Adrenal gland (tissue), 12 donors: ENCODE data around the gene PPP5C. TPM values are rescaled to one million over a fixed set of nuclear protein-coding genes. Genes with fewer than 3 reads are reported as not detected.

Experiments used
- DNase-seq, 7 donors: peaks; one replicate each; pipeline ENCODE4 v3.0.0-alpha.2; 2019 to 2020
- H3K27ac ChIP-seq, 5 donors: fragments of 200-600 bp; sonication (generic) in 4 of 5; 1 replicate in 3 of 5; 2 replicates in 2 of 5; pipeline versions ENCODE4 v1.5.1 to v1.8.0; 2016 to 2020; ENCODE audit warnings: mild to moderate bottlenecking in 1 of 5
- H3K27me3 ChIP-seq: fragments of 200-600 bp; 2 replicates; pipeline ENCODE4 v1.8.0; 2021
- H3K36me3 ChIP-seq, 2 donors: fragments of 200-600 bp; replicated peaks in 1 of 2; 1 replicate in 1 of 2; 2 replicates in 1 of 2; pipeline versions ENCODE4 v1.5.1 to v1.8.0; 2018 to 2022
- H3K4me1 ChIP-seq, 2 donors: fragments of 200-600 bp; replicated peaks in 1 of 2; 1 replicate in 1 of 2; 2 replicates in 1 of 2; pipeline versions ENCODE4 v1.5.1 to v1.8.0; 2018 to 2021
- H3K4me3 ChIP-seq, 4 donors: fragments of 200-600 bp; sonication (generic) in 3 of 4; one replicate each; pipeline ENCODE4 v1.5.1; 2016 to 2018
- H3K9me3 ChIP-seq, 3 donors: fragments of 200-600 bp; sonication (generic) in 1 of 3; replicated peaks in 1 of 3; 1 replicate in 2 of 3; 2 replicates in 1 of 3; pipeline versions ENCODE4 v1.5.1 to v1.8.0; 2016 to 2021
- CTCF ChIP-seq, 6 experiments: fragments of 450-650 bp in 4 of 6; fragments of 200-600 bp in 2 of 6; sonication (generic) in 1 of 6; IDR thresholded peaks; 1 replicate in 5 of 6; 2 replicates in 1 of 6; pipeline versions ENCODE4 v1.5.1 to v1.8.0; 2016 to 2021; ENCODE audit warnings: antibody characterized with exemption in 6 of 6, mild to moderate bottlenecking in 2 of 6, moderate library complexity in 1 of 6
- POLR2A ChIP-seq, 2 donors: fragments of 450-650 bp; IDR thresholded peaks; one replicate each; pipeline ENCODE4 v1.6.1; 2017; ENCODE audit warnings: antibody characterized with exemption in 2 of 2, mild to moderate bottlenecking in 2 of 2, moderate library complexity in 1 of 2
- WGBS, 4 donors: extraction: QIAGEN DNeasy Blood & Tissue Kit in 2 of 4; methylation state at CpG; one replicate each; pipeline versions ENCODE4 v1.1.5 to v1.1.7; 2013 to 2017; 5-methylcytosine and 5-hydroxymethylcytosine counted together
- intact Hi-C, 2 donors: fragments of 100-400 bp; cut with DNase I; formaldehyde crosslinking; loops; one replicate each; pipeline versions ENCODE4 v1.14.1 to v1.15.0; 2022 to 2023
- polyA plus RNA-seq, 3 donors: library from polyadenylated mRNA; stranded (reverse); fragments of 200-250 nt in 2 of 3; fragments of 350-450 nt in 1 of 3; fragmentation: Illumina TruSeq in 1 of 3; extraction: RNeasy Lipid Tissue Mini Kit (QIAGEN cat#74804) in 1 of 3; gene quantifications; one replicate each; pipeline ENCODE4 v1.2.3, GENCODE V29; 2013 to 2014
- total RNA-seq, 9 donors: library from RNA; depleted of rRNA in 4 of 9; stranded (reverse); fragments of >200 nt in 4 of 9; fragments of 120-200 nt in 1 of 9; fragmentation: NEBNext Ultra II Directional in 1 of 9; extraction: Animal tissue kit (Norgen Biotek cat#: 25700) in 1 of 9; gene quantifications; one replicate each; pipeline versions ENCODE4 v1.1.0 to v1.2.4, GENCODE V29; 2013 to 2023
- donor health status: healthy with polysubstance abuse.
- donor health status: Bipolar disorder and iron deficiency.
- donor health status: DM: yes; HTN: yes; CAD: no.
- donor health status: DM: no; HTN: no; CAD: no.
- donor health status: DM: no; HTN: no; CAD: no.
- donor health status: DM: yes; HTN: yes; CAD: no.

The PPP5C gene
- total and polyA plus RNA-seq, 12 donors = 42.3 to 135 (median 75.1) TPM

GRCh38 chr19:46411088-46411924, 64.4 kb downstream of the PPP5C start:
- intact Hi-C loops = no loop called here
- peak overlapping the region in 3 of 5 donors; percentile 56 to 83 (median 73) for H3K27ac ChIP-seq
- peaks cover 33 to 44% of the 10 kb centered on the region in 2 donors for H3K4me1 ChIP-seq
- 37 to 61% (median 51%) methylated on average over 8 to 13 of the region's 13 CpGs for WGBS, 4 donors
- no peaks in the 10 kb centered on the region for H3K27me3 ChIP-seq
- no peaks in the 10 kb centered on the region for H3K9me3 ChIP-seq
- DNase-seq = no peak
- no peak for TF ChIP-seq POLR2A (IDR thresholded peaks at IDR 0.05)
- TF ChIP-seq CTCF (IDR thresholded peaks at IDR 0.05) = no peak
- peak overlapping the region in 2 of 4 donors; percentile 26 to 69 for H3K4me3 ChIP-seq
- H3K36me3 ChIP-seq = no peaks in the 10 kb centered on the region

DNA sequence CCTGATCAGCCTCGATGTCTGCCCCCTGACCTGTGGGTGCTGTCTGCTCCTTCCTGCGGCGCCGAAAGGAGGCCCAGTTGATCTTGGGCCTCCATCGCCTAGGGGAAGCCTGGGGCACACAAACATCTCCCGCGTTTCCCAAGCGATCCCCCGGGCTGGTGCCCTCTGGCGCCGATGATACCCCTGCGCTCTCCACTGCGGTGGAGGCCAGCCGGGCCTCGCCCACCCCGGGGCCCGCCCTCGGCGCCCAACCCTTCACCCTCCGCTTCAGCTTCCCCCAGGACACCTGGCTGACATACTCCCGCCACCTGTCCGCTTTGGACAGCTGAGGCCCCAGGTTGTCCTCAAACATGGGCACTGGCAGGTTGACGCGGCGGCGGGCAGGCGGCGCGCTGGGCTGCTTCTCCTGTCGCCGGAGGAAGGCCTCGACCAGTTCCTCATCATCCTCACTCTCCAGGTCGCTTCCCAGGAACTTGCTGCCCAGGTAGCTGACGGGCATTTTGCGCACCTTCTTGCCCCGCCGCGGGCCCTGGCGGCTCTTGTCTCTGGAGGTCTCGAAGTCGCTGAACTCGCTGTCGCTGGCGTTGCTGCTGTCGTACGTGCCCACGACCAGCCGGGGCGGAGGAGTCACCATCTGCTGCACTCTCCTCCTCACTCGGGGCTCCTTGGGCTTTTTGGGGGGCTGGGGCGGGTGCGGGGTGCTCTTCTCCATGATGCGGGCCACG, 65.2 kb downstream of the PPP5C start:
- DNase-seq = no peak
- Histone ChIP-seq H3K4me3 (peak overlapping the region in 3 of 4 donors; percentile 11 to 69 (median 26)), H3K27me3 (no peaks in the 10 kb centered on the region), H3K36me3 (no peaks in the 10 kb centered on the region), H3K27ac (peak overlapping the region in 3 of 5 donors; percentile 56 to 83 (median 73)), H3K9me3 (no peaks in the 10 kb centered on the region), H3K4me1 (peaks cover 35 to 47% of the 10 kb centered on the region in 2 donors)
- WGBS, 4 donors = 24 to 55% (median 38%) methylated on average over 14 to 54 of the region's 54 CpGs
- TF ChIP-seq POLR2A (IDR thresholded peaks at IDR 0.05) (no peak), CTCF (IDR thresholded peaks at IDR 0.05) (no peak)
- intact Hi-C loops = no loop called here

DNA sequence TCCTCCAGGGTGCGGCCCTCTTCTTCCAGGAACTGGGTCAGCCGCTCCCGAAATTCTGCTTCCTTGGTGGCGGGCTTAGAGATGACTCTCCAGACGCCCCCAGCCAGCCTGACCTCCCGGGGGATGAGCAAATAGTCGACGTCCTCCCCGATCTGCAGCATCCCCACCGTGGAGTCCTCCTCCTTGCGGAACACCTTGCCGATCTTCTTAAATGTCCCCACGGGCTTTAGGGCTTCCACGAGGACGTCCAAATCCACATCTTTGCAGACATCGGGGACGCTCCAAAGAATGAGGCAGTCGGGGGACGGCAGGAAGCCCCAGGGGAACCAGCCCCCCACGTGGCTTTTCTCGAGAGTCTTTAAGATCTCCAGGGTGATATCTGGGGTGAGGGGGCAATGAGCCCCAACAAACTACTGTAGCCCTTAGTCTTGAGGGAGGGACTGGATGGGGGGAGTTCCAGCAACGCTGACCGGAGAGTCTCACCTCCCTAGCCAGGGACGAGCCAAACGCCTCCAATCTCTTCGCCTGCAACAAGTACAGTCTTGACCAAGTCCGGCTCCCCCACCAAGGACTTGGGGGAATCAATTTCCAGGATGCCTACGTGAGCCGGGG, 65.9 kb downstream of the PPP5C start:
- H3K9me3 ChIP-seq = no peaks in the 10 kb centered on the region
- peaks cover 35 to 44% of the 10 kb centered on the region in 2 donors for H3K4me1 ChIP-seq
- WGBS, 4 donors = 9 to 14% (median 11%) methylated on average over 11 to 29 of the region's 29 CpGs
- H3K27ac ChIP-seq = peak overlapping the region; percentile 29 to 83 (median 70)
- H3K36me3 ChIP-seq = no peaks in the 10 kb centered on the region
- peak in 1 of 7 donors; percentile 21 for DNase-seq
- intact Hi-C loops = no loop called here
- H3K4me3 ChIP-seq = peak overlapping the region; percentile 6 to 69 (median 23)
- TF ChIP-seq POLR2A (IDR thresholded peaks at IDR 0.05) (no peak), CTCF (IDR thresholded peaks at IDR 0.05) (no peak)
- no peaks in the 10 kb centered on the region for H3K27me3 ChIP-seq
